Amygdala (tissue), 56 donors: Measurements from ENCODE around the gene TMEM170B.

Source experiments
- DNase-seq, 56 donors: peaks; one replicate each; lab custom pipeline; 2025; lab: John Stamatoyannopoulos, UW

TMEM170B gene

DNA sequence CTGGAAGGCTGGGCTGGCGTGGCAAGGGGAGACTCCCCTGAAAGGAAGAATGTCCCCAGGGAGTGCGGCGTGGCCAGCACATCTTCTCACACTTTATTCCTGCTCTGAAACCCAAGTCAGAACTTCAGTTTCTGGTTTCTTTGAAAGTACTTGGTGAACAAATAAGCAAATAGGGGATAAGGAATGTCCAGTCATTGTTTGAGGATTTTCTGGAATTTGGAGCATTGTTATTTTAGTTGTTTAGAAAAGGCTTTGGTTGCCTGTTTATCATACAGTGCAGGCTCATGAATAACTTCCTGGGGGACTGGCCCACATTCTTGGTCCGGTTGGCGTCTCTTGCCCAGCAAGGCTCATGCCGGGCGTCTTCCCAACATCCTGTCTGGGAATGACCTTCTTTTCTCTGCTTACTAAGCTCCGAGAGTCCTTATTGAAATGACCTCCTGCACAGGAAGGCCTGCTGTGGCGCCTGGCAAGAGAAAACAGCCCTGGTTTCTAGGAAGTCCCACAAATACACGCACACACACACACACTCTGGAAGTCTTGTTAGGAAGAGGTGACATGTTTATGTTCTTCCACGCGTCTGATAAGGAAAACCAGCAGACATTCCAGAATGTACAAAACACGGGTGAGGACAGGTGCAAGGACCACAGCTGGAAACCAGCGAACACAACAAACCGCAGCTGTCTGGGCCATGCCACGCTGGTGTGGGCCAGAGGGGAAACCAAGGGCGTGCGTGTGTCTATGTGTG is 71.9 kb downstream of the TMEM170B start:
- peak in 39 of 56 donors; percentile 2 to 74 (median 27) for DNase-seq

DNA sequence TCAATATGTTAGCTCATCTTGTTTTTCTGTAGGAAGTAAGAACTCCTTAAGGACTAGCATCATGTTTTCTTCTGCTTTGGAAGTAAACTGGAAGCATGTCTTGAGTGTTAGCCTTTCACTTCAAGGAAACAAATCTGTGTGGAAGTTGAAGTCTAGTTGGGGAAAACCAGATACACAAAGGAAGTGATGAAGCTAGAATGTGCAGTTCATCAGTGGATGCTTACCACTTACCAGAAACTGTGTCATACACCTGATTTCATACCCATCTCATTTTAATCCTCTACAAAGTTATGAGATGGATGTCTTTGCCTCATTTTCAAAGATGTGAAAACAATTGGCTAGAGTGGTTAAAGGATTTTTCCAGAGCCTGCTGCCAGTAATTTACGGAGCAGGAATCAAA is 75.8 kb downstream of the TMEM170B start:
- no peak for DNase-seq

DNA sequence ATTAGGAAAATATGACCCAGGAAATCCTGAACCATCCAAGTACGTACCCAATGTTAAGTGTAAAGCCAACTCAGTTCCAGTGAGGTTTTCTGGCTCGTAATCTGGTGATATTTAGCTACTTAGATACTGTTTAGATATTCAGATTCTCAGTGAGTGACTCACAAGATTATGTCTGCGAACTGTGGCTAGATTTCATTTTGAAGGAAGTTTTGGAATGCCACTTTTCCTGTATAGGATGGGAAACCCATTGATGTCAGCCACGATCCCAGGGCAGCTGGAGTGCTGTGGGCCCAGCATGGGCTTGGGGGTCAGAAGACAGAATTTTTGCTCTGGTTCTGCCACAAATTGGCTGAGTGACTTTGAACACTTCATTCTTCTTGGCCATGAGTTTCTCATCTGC is 76.3 kb downstream of the TMEM170B start:
- DNase-seq, result no peak

DNA sequence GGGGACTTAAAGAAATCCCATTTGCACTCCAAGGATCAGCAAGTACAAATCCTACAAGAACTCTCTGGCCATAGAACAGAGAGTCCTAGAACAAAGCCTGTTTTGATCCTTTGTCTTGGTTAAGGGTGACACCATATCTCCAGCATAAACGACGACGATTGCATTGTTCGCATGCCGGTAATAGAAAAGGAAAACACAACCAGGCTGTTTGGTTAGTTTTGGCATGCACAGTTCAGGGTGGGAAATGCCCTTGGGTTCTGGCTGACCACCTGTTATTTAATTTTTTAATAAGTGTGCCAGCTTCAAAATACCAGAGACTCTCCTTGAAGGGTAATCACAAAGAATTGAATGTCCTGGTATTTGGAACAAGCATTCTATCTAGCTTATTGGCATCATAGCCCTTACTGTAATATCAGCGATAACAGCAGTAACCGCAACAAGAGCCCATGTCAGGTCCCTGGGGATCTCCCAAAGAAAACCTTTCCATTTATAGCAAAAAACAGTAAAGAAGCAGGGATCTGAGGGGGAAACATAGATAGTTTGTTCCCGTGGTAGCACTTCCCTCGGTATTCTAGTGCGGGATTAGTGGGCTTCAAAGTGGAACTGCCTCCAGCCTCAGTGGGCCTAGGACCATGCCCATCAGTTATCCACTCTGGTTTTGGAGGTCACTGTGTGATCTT is 77.1 kb downstream of the TMEM170B start:
- DNase-seq, result no peak

DNA sequence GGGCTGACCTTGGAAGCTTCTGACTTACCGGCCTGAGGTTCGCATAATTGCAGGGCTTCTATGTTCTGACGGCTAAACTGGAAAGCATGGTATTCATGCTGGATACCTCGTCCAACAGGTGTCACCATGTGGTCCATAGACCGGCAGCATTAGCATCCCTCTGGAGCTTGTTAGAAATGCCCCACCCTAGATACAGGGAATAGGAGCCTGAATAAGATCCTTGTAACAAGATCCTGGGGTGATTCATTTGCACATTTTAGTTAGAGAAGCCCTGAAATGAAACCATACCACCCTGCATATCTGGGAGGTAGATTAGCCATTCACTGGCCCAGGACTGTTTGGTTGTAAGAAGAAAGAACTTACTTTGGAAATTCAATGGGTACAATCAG is 77.7 kb downstream of the TMEM170B start:
- no peak for DNase-seq

DNA sequence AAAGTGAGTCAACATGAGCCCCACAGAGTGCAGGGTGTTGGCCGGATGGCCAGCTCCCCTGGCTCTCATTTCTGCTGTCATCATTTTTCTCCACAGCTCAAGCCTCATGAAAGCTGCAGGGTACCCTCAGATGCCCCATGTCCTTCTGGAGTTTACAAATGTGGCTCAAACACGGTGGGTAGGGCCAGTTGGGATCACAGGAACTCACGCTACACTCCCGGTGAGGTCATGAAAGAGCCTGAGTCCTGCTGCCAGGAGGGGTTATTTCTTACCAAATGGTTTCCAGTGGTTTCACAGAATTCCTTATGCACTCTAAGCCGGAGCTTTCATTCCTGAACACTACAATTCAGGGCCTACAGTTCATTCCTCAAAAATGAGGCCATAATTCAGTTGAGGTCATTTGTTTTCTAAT is 78.7 kb downstream of the TMEM170B start:
- no peak for DNase-seq

DNA sequence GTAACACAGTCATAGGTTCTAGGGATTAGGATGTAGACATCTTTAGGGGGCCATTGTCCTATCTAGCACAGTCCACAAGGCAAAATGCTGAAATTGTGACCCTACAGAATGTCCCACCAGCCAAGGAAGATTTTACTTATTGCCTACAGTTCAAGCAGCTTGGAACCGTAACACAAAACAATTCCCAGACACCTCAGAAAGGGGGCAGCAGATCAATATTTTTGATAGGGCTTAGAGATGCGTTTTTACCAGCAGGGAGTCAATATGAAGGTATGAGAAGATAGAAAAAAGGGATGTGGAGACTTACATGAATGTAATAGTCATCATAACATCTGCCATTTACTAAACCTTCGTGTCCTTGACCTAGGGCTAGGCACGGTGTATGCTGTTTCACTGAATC is 81.0 kb downstream of the TMEM170B start:
- DNase-seq, result no peak

DNA sequence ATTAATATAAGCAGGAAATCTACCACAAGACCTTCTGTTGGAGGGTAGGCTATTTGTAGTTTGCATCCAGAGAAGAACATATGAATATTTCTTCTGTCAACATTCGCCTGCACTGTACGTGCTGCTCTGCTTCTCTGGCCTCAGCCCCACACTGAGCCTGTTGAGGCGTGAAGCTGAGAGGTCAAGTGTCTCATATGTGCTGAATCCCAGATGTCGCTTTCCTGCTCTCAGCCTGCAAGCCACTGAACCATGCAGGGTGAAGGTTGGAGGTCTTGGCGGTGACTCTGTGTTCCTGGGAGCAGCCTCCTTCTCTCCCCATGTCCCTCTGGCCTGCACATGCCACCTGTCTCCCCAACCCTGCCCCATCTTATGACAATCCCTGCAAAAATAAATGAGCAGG is 83.6 kb downstream of the TMEM170B start:
- no peak for DNase-seq

DNA sequence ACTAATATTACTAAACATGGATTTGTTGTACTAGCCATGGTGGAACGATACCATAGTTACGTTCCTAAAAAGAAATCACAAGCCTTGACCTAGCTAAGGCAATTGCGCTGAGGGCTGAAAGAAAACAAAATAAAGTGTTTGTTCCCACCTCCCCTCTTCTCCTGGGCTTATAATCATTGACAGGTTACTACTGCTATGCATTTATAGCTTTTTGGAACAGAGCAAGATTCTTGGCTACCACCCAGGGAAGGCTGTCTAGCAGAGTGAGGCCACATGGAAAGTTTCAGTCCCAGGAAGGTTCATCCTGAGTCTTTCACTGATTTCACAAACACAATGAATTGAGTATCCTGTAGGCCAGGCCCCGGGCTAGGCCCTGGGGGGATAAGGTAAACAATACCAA is 84.6 kb downstream of the TMEM170B start:
- DNase-seq, result no peak

DNA sequence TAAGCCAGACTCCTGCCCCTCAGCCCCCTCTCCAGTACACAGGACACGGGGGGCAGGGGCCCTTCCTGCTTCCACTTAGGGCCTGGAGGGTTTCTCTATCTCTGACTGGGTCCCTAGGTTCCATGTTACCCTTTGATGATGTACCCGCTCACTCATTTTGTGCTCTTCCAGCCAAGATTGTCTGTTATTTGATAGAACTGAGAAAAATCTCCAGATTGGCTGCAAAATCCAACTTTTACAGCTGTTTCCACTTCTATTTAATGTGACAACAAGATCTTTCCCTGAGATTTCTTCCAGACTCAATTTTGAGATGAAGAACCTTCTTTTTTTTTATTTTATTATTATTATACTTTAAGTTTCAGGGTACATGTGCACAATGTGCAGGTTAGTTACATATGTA is 85.7 kb downstream of the TMEM170B start:
- DNase-seq, result no peak

DNA sequence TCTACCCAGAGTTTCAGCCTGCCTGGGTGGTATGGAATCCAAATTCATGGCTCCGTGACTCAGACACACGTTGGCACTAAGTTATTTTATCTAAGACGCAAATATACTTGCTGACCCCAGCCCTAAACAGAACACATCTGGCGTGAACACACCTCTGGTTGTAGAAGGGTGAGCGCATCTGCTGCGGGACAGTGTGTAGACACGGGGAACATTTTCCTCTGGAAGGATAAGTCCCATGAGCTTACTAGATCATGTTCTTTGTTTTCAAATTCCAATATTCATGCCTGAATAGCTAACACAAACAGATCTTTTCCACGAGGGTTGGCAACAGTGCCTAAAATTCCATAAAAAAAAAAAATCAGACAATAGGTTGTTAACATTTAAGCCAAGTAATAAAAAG is 87.8 kb downstream of the TMEM170B start:
- no peak for DNase-seq

DNA sequence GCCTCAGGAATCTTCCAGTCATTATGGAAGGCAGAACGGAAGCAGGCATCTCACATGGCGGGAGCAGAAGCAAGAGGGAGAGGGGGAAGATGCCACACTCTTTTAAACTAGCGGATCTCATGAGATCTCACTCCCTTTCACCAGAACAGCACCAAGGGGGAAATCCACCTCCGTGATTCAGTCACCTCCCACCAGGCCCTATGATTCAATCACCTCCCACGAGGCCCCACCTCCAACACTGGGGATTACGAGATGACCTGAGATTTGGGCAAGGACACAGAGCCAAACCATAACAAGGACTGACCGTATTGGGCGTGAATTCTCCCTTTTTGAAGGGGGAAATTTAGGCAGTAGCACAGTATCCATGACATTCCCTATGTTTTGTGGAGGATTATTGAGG is 88.8 kb downstream of the TMEM170B start:
- no peak for DNase-seq

DNA sequence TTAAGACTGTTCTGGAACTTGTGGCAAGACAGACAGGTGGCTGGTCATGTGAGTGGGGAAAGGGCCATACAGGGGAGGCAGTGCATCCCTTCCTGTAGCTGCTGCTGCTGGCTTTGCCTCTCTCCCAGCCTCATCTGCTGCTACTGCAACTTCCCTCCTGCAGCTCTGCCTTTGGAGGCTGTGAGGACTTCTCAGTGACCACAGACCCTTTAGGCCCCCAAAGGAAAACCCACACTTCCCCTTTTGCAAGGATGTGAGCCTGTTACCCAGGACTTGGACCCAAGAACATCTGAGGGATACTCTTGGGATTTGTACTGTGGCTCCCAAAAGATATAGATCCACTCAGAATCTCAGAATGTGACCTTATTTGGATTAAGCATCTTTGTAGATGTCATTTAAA is 91.0 kb downstream of the TMEM170B start:
- no peak for DNase-seq

DNA sequence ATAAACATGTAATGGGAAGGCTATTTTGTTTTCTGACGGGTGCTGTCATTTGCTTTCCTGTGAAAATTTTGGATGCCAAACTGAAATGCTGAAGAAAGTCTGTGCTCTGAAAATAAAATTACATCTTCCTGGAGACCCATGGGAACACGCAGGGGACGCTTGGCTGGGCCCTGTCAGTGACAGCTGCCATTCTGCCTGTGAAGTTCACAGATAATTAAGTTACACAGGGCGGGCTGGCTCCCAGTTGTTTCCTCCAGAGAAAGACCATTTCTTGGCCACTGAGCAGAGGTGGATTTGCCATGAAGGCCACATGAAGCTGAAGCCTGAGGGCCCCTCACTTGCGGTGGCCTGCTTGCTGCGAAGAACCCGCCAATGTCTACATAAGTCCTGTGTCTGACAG is 93.5 kb downstream of the TMEM170B start:
- no peak for DNase-seq

DNA sequence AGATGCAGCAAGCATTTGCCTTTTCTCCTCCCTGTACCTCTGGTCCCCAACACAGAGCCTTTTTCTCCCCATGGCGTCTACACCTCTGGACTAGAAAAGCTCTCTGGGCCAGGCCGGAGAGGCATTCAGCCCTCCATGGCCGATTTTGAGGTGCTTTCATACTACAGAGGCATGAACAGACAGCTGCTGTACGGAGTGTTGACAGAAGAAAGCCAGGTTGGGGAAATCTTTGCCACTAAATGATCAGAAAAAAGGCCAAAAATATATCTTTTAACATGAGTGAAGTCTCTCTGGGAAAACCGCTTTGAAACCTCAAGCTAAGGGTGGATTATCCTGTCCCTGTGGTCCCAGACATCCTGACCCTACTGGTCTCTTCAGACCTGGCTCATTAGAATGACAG is 94.0 kb downstream of the TMEM170B start:
- no peak for DNase-seq

DNA sequence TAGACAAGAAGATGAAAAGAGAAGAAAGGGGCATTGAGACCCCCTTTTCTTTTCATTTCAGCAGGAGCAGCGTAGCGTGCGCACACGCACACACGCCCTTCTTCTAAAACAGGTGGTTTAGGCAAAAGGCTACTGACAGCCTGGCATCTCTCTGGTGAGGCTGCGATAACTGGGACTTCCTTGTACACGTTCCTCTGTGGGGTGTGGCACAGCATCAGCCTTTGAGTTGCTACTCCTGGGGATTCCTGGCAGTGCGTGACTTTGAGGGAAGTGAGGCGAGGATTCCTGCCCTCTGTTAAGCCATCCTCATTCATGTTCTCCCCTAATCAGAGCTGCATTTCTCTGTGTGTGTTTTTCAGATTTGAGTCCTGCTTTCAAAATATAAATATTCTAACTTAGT is 94.7 kb downstream of the TMEM170B start:
- DNase-seq, result no peak

DNA sequence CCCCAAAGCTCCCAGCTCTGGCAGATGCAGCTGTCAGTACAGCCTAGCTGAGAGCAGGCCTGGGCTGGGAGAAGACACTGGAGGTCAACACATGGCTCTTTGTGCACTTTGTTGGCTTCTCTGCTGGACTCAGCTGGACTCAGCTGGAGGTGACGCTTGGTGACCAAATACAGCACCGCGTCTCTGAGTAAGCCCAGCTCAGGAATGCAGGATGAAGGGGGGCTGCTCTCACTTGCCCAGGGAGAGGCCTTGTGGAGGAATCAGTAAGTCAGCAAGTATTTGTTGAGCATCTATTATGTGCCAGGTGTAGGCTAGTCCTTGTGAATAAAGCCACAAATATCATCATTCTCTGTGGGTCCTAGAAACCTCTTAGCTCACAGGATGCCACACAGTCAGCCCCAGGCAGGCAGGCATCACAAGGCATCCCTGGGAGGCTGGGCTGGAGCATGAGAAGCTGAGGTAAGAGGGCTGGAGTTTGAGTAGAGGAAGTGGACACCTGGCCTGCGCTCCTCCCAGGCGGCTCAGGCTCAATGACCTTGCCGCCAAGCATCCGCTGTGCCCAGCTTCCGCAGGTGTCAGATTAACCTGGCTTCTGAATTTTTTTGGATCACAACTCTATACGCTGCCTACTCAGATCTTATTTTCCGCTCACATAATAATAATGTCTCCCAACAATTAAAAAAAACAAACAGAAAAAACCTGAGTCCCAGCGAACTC is 95.4 kb downstream of the TMEM170B start:
- DNase-seq, result no peak
